Measurements from ENCODE around the gene GIMAP1.
A peak's percentile ranks its signal among the peaks of the same experiment; 100 is the strongest.

GIMAP1 gene

GRCh38 chr7:150746921-150747320, 30.5 kb downstream of the GIMAP1 start:
- no peak for TF ChIP-seq CTCF (conservative IDR thresholded peaks at IDR 0.05; ENCODE audit: low read depth, low read length)
- no peak overlapping the region for H3K4me3 ChIP-seq (ENCODE audit: low read length)
- DNase-seq (ENCODE audit: low read depth) = no peak

GRCh38 chr7:150748376-150748775, 32.0 kb downstream of the GIMAP1 start:
- no peak for DNase-seq (ENCODE audit: low read depth)
- no peak overlapping the region for H3K4me3 ChIP-seq (ENCODE audit: low read length)
- no peak for TF ChIP-seq CTCF (conservative IDR thresholded peaks at IDR 0.05; ENCODE audit: low read depth, low read length)

- DNase-seq (ENCODE audit: low read depth) = no peak
- TF ChIP-seq CTCF (conservative IDR thresholded peaks at IDR 0.05; ENCODE audit: low read depth, low read length) = no peak
- H3K4me3 ChIP-seq (ENCODE audit: low read length) = no peak overlapping the region
Measured at GRCh38 chr7:150751702-150752101, 35.3 kb downstream of the GIMAP1 start.

GRCh38 chr7:150753239-150753638, 36.8 kb downstream of the GIMAP1 start:
- no peak for DNase-seq (ENCODE audit: low read depth)
- TF ChIP-seq CTCF (conservative IDR thresholded peaks at IDR 0.05; ENCODE audit: low read depth, low read length) = no peak
- no peak overlapping the region for H3K4me3 ChIP-seq (ENCODE audit: low read length)

- peak; percentile 29 for TF ChIP-seq CTCF (conservative IDR thresholded peaks at IDR 0.05; ENCODE audit: low read depth, low read length)
- no peak overlapping the region for H3K4me3 ChIP-seq (ENCODE audit: low read length)
- DNase-seq (ENCODE audit: low read depth) = no peak
Measured at GRCh38 chr7:150753826-150754603, 37.6 kb downstream of the GIMAP1 start.

GRCh38 chr7:150754951-150755350, 38.5 kb downstream of the GIMAP1 start:
- DNase-seq (ENCODE audit: low read depth) = no peak
- no peak overlapping the region for H3K4me3 ChIP-seq (ENCODE audit: low read length)
- no peak for TF ChIP-seq CTCF (conservative IDR thresholded peaks at IDR 0.05; ENCODE audit: low read depth, low read length)

GRCh38 chr7:150755473-150756099, 39.2 kb downstream of the GIMAP1 start:
- DNase-seq (ENCODE audit: low read depth) = no peak
- H3K4me3 ChIP-seq (ENCODE audit: low read length) = no peak overlapping the region
- TF ChIP-seq CTCF (conservative IDR thresholded peaks at IDR 0.05; ENCODE audit: low read depth, low read length) = no peak

Data from retinal pigment epithelial cell (primary cell).